Trophoblast cell (in vitro differentiated cells and primary cell): ENCODE measurements around the gene OR6X1.
"Not testable (repeated sequence)": the region's sequence is repeated elsewhere in the genome, so short reads cannot be mapped to it uniquely, and the experiment has no call there.

Source experiments
- DNase-seq, 2 donors: peaks; one replicate each; pipeline ENCODE4 v3.0.0-alpha.2; 2016
- H2AFZ ChIP-seq: 2 replicates; pipeline ENCODE4 v1.6.1; 2013; ENCODE audit warnings: low read length, moderate library complexity, mild to moderate bottlenecking; ENCODE audit not compliant: insufficient read depth, poor library complexity
- H2AK5ac ChIP-seq: 2 replicates; pipeline ENCODE4 v1.6.1; 2013; ENCODE audit warnings: mild to moderate bottlenecking, low read length
- H2BK120ac ChIP-seq: 2 replicates; pipeline ENCODE4 v1.6.1; 2013; ENCODE audit warnings: low read length, mild to moderate bottlenecking, moderate library complexity; ENCODE audit not compliant: insufficient read depth, poor library complexity
- H2BK12ac ChIP-seq: 2 replicates; pipeline ENCODE4 v1.6.1; 2013; ENCODE audit warnings: mild to moderate bottlenecking, low read length, moderate library complexity
- H2BK5ac ChIP-seq: 2 replicates; pipeline ENCODE4 v1.6.1; 2013; ENCODE audit warnings: low read length, low read depth, moderate library complexity, mild to moderate bottlenecking; ENCODE audit not compliant: poor library complexity
- H3K14ac ChIP-seq: 2 replicates; pipeline ENCODE4 v1.6.1; 2013; ENCODE audit warnings: mild to moderate bottlenecking, low read length
- H3K18ac ChIP-seq: 2 replicates; pipeline ENCODE4 v1.6.1; 2013; ENCODE audit warnings: mild to moderate bottlenecking, low read length
- H3K23ac ChIP-seq: 2 replicates; pipeline ENCODE4 v1.6.1; 2013; ENCODE audit warnings: low read length
- H3K27ac ChIP-seq: 2 replicates; pipeline ENCODE4 v1.5.1; 2013; ENCODE audit warnings: low read depth, mild to moderate bottlenecking, inconsistent platforms, low read length, moderate library complexity
- H3K27me3 ChIP-seq: 2 replicates; pipeline ENCODE4 v1.6.1; 2013; ENCODE audit warnings: inconsistent platforms, mild to moderate bottlenecking, low read length, moderate library complexity; ENCODE audit not compliant: insufficient read depth
- H3K36me3 ChIP-seq, 2 experiments: 1 replicate in 1 of 2; 2 replicates in 1 of 2; pipeline ENCODE4 v1.6.1; 2013; ENCODE audit warnings: low read length in 2 of 2, mild to moderate bottlenecking in 2 of 2, moderate library complexity in 1 of 2; ENCODE audit not compliant: insufficient read depth in 2 of 2, control insufficient read depth in 1 of 2
- H3K4ac ChIP-seq: 2 replicates; pipeline ENCODE4 v1.6.1; 2013; ENCODE audit warnings: low read depth, mild to moderate bottlenecking, low read length, moderate library complexity
- H3K4me1 ChIP-seq, 2 experiments: 1 replicate in 1 of 2; 2 replicates in 1 of 2; pipeline ENCODE4 v1.6.1; 2013; ENCODE audit warnings: low read length in 2 of 2, mild to moderate bottlenecking in 2 of 2, moderate library complexity in 1 of 2; ENCODE audit not compliant: insufficient read depth in 2 of 2, control insufficient read depth in 1 of 2
- H3K4me2 ChIP-seq: 2 replicates; pipeline ENCODE4 v1.6.1; 2013; ENCODE audit warnings: inconsistent platforms, mild to moderate bottlenecking, low read length, moderate library complexity
- H3K4me3 ChIP-seq: 2 replicates; pipeline ENCODE4 v1.5.1; 2013; ENCODE audit warnings: mild to moderate bottlenecking, low read depth, low read length, inconsistent platforms
- H3K79me1 ChIP-seq: one replicate; pipeline ENCODE4 v1.6.1; 2013; ENCODE audit warnings: low read length
- H3K79me2 ChIP-seq: 2 replicates; pipeline ENCODE4 v1.6.1; 2013; ENCODE audit warnings: low read length, mild to moderate bottlenecking; ENCODE audit not compliant: control insufficient read depth, insufficient read depth, poor library complexity
- H3K9ac ChIP-seq: 2 replicates; pipeline ENCODE4 v1.6.1; 2013; ENCODE audit warnings: mild to moderate bottlenecking, low read length
- H3K9me3 ChIP-seq: 2 replicates; pipeline ENCODE4 v1.6.1; 2013; ENCODE audit warnings: low read depth, mild to moderate bottlenecking, control low read depth, inconsistent platforms, low read length; ENCODE audit not compliant: insufficient read depth
- H4K12ac ChIP-seq: 2 replicates; pipeline ENCODE4 v1.6.1; 2013; ENCODE audit warnings: low read depth, mild to moderate bottlenecking, low read length, moderate library complexity
- H4K8ac ChIP-seq: 2 replicates; pipeline ENCODE4 v1.6.1; 2013; ENCODE audit warnings: low read depth, mild to moderate bottlenecking, low read length, moderate library complexity
- H4K91ac ChIP-seq: one replicate; pipeline ENCODE4 v1.6.1; 2013; ENCODE audit warnings: low read depth, mild to moderate bottlenecking, low read length, moderate library complexity
- WGBS: extraction: QIAGEN DNeasy Blood & Tissue Kit; methylation state at CpG from one replicate; pipeline ENCODE4 v1.1.7; 2013; ENCODE audit warnings: missing lambda C conversion rate; ENCODE audit not compliant: insufficient read length, insufficient coverage; ENCODE audit errors: extremely low coverage; 5-methylcytosine and 5-hydroxymethylcytosine counted together

OR6X1 gene

GRCh38 chr11:123712627-123713026 lies 41.7 kb downstream of the OR6X1 start:
- not testable (repeated sequence) for H4K12ac ChIP-seq, H3K27ac ChIP-seq, H4K8ac ChIP-seq, H3K36me3 ChIP-seq, H3K79me2 ChIP-seq, H3K4me2 ChIP-seq, H3K79me1 ChIP-seq, H3K9me3 ChIP-seq, H3K4ac ChIP-seq, H3K14ac ChIP-seq, H4K91ac ChIP-seq, H3K4me3 ChIP-seq, H2AK5ac ChIP-seq, H3K9ac ChIP-seq, DNase-seq, H3K18ac ChIP-seq, H2BK120ac ChIP-seq, H2BK5ac ChIP-seq, H2BK12ac ChIP-seq, H3K23ac ChIP-seq, H3K27me3 ChIP-seq, H2AFZ ChIP-seq, H3K4me1 ChIP-seq
- no CpG with 5 or more reads among the region's 3 CpGs for WGBS

- no peak overlapping the region for H3K27ac ChIP-seq
- no peak overlapping the region for H3K4ac ChIP-seq
- H4K12ac ChIP-seq, result no peak overlapping the region
- H3K36me3 ChIP-seq, result no peaks in the 10 kb centered on the region
- H2BK5ac ChIP-seq, result no peak overlapping the region
- H3K9me3 ChIP-seq, result no peaks in the 10 kb centered on the region
- no peak overlapping the region for H3K4me2 ChIP-seq
- H3K79me2 ChIP-seq, result no peaks in the 10 kb centered on the region
- no peak overlapping the region for H3K4me3 ChIP-seq
- H4K8ac ChIP-seq, result no peak overlapping the region
- no peak overlapping the region for H3K9ac ChIP-seq
- H3K79me1 ChIP-seq, result no peaks in the 10 kb centered on the region
- H3K27me3 ChIP-seq, result no peaks in the 10 kb centered on the region
- no peak overlapping the region for H3K14ac ChIP-seq
- no peak overlapping the region for H2AFZ ChIP-seq
- H4K91ac ChIP-seq, result no peak overlapping the region
- DNase-seq, result peak; percentile 71 to 94
- no peak overlapping the region for H3K23ac ChIP-seq
- WGBS, result no CpG with 5 or more reads among the region's 8 CpGs
- no peak overlapping the region for H2BK12ac ChIP-seq
- no peaks in the 10 kb centered on the region for H3K4me1 ChIP-seq
- no peak overlapping the region for H2BK120ac ChIP-seq
- H2AK5ac ChIP-seq, result no peak overlapping the region
- no peak overlapping the region for H3K18ac ChIP-seq
Measured at GRCh38 chr11:123707606-123708205, 46.6 kb downstream of the OR6X1 start.

- no peaks in the 10 kb centered on the region for H3K79me1 ChIP-seq
- no peak overlapping the region for H2AFZ ChIP-seq
- H3K4me3 ChIP-seq, result no peak overlapping the region
- H2BK12ac ChIP-seq, result no peak overlapping the region
- H3K9ac ChIP-seq, result no peak overlapping the region
- no peak overlapping the region for H3K14ac ChIP-seq
- H3K27me3 ChIP-seq, result no peaks in the 10 kb centered on the region
- H4K8ac ChIP-seq, result no peak overlapping the region
- no peak overlapping the region for H3K18ac ChIP-seq
- H3K4me2 ChIP-seq, result no peak overlapping the region
- H3K27ac ChIP-seq, result no peak overlapping the region
- no peak overlapping the region for H2AK5ac ChIP-seq
- H4K91ac ChIP-seq, result no peak overlapping the region
- no peak overlapping the region for H2BK120ac ChIP-seq
- no CpG with 5 or more reads among the region's 3 CpGs for WGBS
- peak; percentile 43 to 73 for DNase-seq
- no peak overlapping the region for H4K12ac ChIP-seq
- no peaks in the 10 kb centered on the region for H3K79me2 ChIP-seq
- no peaks in the 10 kb centered on the region for H3K36me3 ChIP-seq
- no peaks in the 10 kb centered on the region for H3K4me1 ChIP-seq
- no peak overlapping the region for H3K4ac ChIP-seq
- no peaks in the 10 kb centered on the region for H3K9me3 ChIP-seq
- H3K23ac ChIP-seq, result no peak overlapping the region
- H2BK5ac ChIP-seq, result no peak overlapping the region
Measured at GRCh38 chr11:123707206-123707605, 47.1 kb downstream of the OR6X1 start.

- Histone ChIP-seq H3K27ac (no peak overlapping the region), H3K4me3 (no peak overlapping the region), H4K12ac (no peak overlapping the region), H3K14ac (no peak overlapping the region), H3K79me1 (no peaks in the 10 kb centered on the region), H3K27me3 (no peaks in the 10 kb centered on the region), H3K79me2 (no peaks in the 10 kb centered on the region), H2BK120ac (no peak overlapping the region), H3K18ac (no peak overlapping the region), H3K9me3 (no peaks in the 10 kb centered on the region), H3K9ac (no peak overlapping the region), H2BK12ac (no peak overlapping the region), H2AK5ac (no peak overlapping the region), H2AFZ (no peak overlapping the region), H2BK5ac (no peak overlapping the region), H3K4me1 (no peaks in the 10 kb centered on the region), H3K23ac (no peak overlapping the region), H3K4ac (no peak overlapping the region), H3K36me3 (no peaks in the 10 kb centered on the region), H4K8ac (no peak overlapping the region), H4K91ac (no peak overlapping the region), H3K4me2 (no peak overlapping the region)
- no CpG with 5 or more reads among the region's 3 CpGs for WGBS
- no peak for DNase-seq
Measured at GRCh38 chr11:123704341-123704740, 50.0 kb downstream of the OR6X1 start.
